CD4-positive, CD25-positive, alpha-beta regulatory T cell (primary cell): ENCODE results near the gene IGFBP4. TPM values are rescaled to one million over a fixed set of nuclear protein-coding genes. Genes with fewer than 3 reads are reported as not detected.
A peak's percentile ranks its signal among the peaks of the same experiment; 100 is the strongest.

ENCODE experiments used
- ATAC-seq, 2 donors: fragments of 150-1000 bp; cut with Tn5 transposase; one replicate each; pipeline ENCODE4 v1.10.0; 2021; ENCODE audit warnings: low read depth in 2 of 2, moderate number of reproducible peaks in 2 of 2, moderate library complexity in 1 of 2
- DNase-seq, 3 donors: peaks; one replicate each; pipeline versions ENCODE4 v3.0.0 to v3.0.0-alpha.2; 2012 to 2022; ENCODE audit warnings: mixed read lengths in 1 of 3
- H3K27ac ChIP-seq: one replicate; pipeline ENCODE4 v1.7.0; 2013; ENCODE audit warnings: mild to moderate bottlenecking, low read length; ENCODE audit not compliant: insufficient read depth, poor library complexity, severe bottlenecking
- H3K27me3 ChIP-seq: one replicate; pipeline ENCODE4 v1.7.0; 2013; ENCODE audit warnings: low read length; ENCODE audit not compliant: control insufficient read depth, insufficient read depth
- H3K36me3 ChIP-seq: one replicate; pipeline ENCODE4 v1.7.0; 2013; ENCODE audit warnings: mild to moderate bottlenecking, low read length, moderate library complexity; ENCODE audit not compliant: control insufficient read depth, insufficient read depth
- H3K4me1 ChIP-seq: 2 replicates; pipeline ENCODE4 v1.7.0; 2013; ENCODE audit warnings: mild to moderate bottlenecking, low read length; ENCODE audit not compliant: insufficient read depth, control insufficient read depth, poor library complexity, severe bottlenecking
- H3K4me3 ChIP-seq: one replicate; pipeline ENCODE4 v1.7.0; 2013; ENCODE audit warnings: low read depth, mild to moderate bottlenecking, low read length, moderate library complexity
- H3K9me3 ChIP-seq, 2 experiments: 1 replicate in 1 of 2; 2 replicates in 1 of 2; pipeline ENCODE4 v1.7.0; 2013; ENCODE audit warnings: low read length in 2 of 2, mild to moderate bottlenecking in 1 of 2, moderate library complexity in 1 of 2; ENCODE audit not compliant: control insufficient read depth in 2 of 2
- H3K27ac Mint-ChIP-seq, 3 donors: one replicate each; pipeline ENCODE4 v1.8.0; 2020 to 2022; ENCODE audit warnings: mild to moderate bottlenecking in 3 of 3, mixed read lengths in 3 of 3, moderate library complexity in 2 of 3
- H3K27me3 Mint-ChIP-seq: one replicate; pipeline ENCODE4 v1.8.0; 2022; ENCODE audit warnings: mild to moderate bottlenecking, mixed read lengths
- H3K36me3 Mint-ChIP-seq: one replicate; pipeline ENCODE4 v1.8.0; 2020; ENCODE audit warnings: mixed read lengths
- H3K4me1 Mint-ChIP-seq, 4 donors: one replicate each; pipeline ENCODE4 v1.8.0; 2020 to 2022; ENCODE audit warnings: mixed read lengths in 4 of 4, mild to moderate bottlenecking in 1 of 4
- H3K4me3 Mint-ChIP-seq, 4 donors: one replicate each; pipeline ENCODE4 v1.8.0; 2020 to 2022; ENCODE audit warnings: mild to moderate bottlenecking in 4 of 4, mixed read lengths in 4 of 4, moderate library complexity in 3 of 4
- H3K9me3 Mint-ChIP-seq, 7 donors: one replicate each; pipeline ENCODE4 v1.8.0; 2020 to 2022; ENCODE audit warnings: mixed read lengths in 7 of 7, mild to moderate bottlenecking in 3 of 7, moderate library complexity in 2 of 7
- polyA plus RNA-seq, 4 donors: library from polyadenylated mRNA; unstranded; fragments of 300-500 nt; fragmentation: Illumina TruSeq; gene quantifications; one replicate each; pipeline ENCODE4 v1.2.3, GENCODE V29; 2021
- total RNA-seq: library from RNA; stranded (reverse); gene quantifications from one replicate; pipeline ENCODE4 v1.2.3, GENCODE V29; 2022

The IGFBP4 gene
- total and polyA plus RNA-seq, 5 donors from 2014 or later, result 0.63 to 3.7 (median 1.2) TPM

- H3K9me3 Mint-ChIP-seq, result peaks cover 0 to 2% (median 0%) of the 10 kb centered on the region in 7 donors
- Histone ChIP-seq H3K4me1 (no peaks in the 10 kb centered on the region), H3K27ac (no peak overlapping the region), H3K9me3 (no peaks in the 10 kb centered on the region), H3K36me3 (no peaks in the 10 kb centered on the region), H3K27me3 (peaks cover 2% of the 10 kb centered on the region), H3K4me3 (no peak overlapping the region)
- H3K4me3 Mint-ChIP-seq, result no peak overlapping the region
- DNase-seq (no peak), ATAC-seq (no peak)
- H3K36me3 Mint-ChIP-seq, result no peaks in the 10 kb centered on the region
- H3K4me1 Mint-ChIP-seq, result peaks cover 0 to 2% (median 0%) of the 10 kb centered on the region in 4 donors
- H3K27ac Mint-ChIP-seq, result no peak overlapping the region
- peaks cover 15% of the 10 kb centered on the region for H3K27me3 Mint-ChIP-seq
Observed at GRCh38 chr17:40471846-40472732, 28.8 kb downstream of the IGFBP4 start.

DNA sequence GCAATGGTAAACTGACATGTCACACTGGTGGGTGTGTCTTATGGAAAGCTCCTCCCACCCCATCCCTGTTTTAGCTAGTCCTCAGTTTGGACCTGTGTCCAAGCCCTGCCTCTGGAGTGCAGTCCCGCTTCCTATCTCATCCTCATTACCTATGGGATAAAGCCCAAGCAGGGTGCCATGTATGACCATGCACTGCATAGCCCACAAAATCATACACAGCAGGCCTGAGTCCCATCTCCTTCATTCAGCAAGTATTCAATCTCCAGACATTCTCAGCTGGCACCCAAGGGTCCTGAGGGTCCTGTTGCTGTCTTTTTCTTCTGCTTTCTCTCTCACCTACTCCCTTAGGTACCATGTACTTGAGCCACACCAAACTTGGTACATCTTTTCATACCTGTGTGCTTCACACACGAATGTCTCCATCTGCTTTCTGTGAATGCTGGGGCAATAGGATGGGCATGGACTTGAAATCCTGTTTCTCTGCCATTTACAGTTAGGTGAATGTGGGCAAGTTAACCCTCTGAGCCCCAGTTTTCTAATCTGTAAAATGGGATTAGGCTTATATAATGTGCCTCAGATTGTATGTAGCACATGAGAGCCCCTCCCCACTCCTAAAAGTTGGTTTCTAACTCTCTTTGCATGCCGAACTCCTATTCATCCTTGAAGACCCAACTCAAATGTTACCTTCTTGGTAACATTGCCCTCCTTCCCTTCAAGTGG lies 29.6 kb downstream of the IGFBP4 start:
- ATAC-seq, result no peak
- H3K27ac Mint-ChIP-seq, result peak overlapping the region in 2 of 3 donors; percentile 44 to 74
- H3K27me3 Mint-ChIP-seq, result peaks cover 11% of the 10 kb centered on the region
- H3K9me3 Mint-ChIP-seq, result peaks cover 0 to 2% (median 0%) of the 10 kb centered on the region in 7 donors
- no peaks in the 10 kb centered on the region for H3K36me3 Mint-ChIP-seq
- Histone ChIP-seq H3K9me3 (no peaks in the 10 kb centered on the region), H3K36me3 (no peaks in the 10 kb centered on the region), H3K27me3 (peaks cover 2% of the 10 kb centered on the region), H3K27ac (no peak overlapping the region), H3K4me1 (no peaks in the 10 kb centered on the region), H3K4me3 (no peak overlapping the region)
- H3K4me1 Mint-ChIP-seq, result peaks cover 0 to 6% (median 0%) of the 10 kb centered on the region in 4 donors
- H3K4me3 Mint-ChIP-seq, result no peak overlapping the region
- DNase-seq, result no peak

GRCh38 chr17:40473573-40474365 lies 30.5 kb downstream of the IGFBP4 start:
- ATAC-seq (no peak), DNase-seq (no peak)
- no peaks in the 10 kb centered on the region for H3K9me3 ChIP-seq
- Mint-ChIP-seq H3K36me3 (no peaks in the 10 kb centered on the region), H3K4me1 (peaks cover 0 to 7% (median under 1%) of the 10 kb centered on the region in 4 donors), H3K4me3 (no peak overlapping the region), H3K27ac (peak overlapping the region in 1 of 3 donors; percentile 45), H3K9me3 (peaks cover 0 to 2% (median 0%) of the 10 kb centered on the region in 7 donors), H3K27me3 (peaks cover 7% of the 10 kb centered on the region)
- peaks cover 2% of the 10 kb centered on the region for H3K27me3 ChIP-seq
- no peak overlapping the region for H3K27ac ChIP-seq
- no peaks in the 10 kb centered on the region for H3K36me3 ChIP-seq
- no peak overlapping the region for H3K4me3 ChIP-seq
- peaks cover under 1% of the 10 kb centered on the region for H3K4me1 ChIP-seq

DNA sequence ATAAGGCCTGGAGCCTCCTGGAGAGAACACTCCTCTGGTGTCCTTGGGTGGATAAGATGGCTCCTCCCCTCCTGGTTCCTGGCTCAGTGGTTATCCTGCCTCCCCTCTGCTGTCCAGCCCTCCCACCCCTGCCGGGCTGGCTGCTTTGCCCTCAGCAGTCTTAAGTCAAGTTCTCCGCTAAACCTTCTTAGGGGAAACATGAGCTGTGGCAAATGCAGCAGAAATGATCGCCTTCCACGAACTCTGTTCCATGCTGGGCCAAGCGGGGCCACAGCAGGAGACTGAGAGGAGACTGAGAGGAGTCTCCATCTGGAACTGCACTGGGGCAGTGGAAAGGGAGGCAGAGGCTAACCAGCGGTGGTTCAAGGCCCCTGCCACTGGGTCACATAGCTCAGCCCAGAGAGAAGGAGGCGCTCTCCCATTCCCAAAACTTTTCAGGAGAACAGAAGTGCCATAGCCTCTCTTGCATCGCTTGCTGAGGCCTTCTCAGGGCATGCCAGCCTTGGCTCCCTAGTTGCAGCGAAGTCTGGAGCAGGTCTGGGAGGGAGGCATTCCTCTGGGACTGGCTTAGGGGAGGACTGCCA lies 31.3 kb downstream of the IGFBP4 start:
- Histone ChIP-seq H3K27me3 (peaks cover 2% of the 10 kb centered on the region), H3K9me3 (no peaks in the 10 kb centered on the region), H3K4me1 (peaks cover 8% of the 10 kb centered on the region), H3K27ac (no peak overlapping the region), H3K36me3 (no peaks in the 10 kb centered on the region), H3K4me3 (no peak overlapping the region)
- H3K27ac Mint-ChIP-seq, result no peak overlapping the region
- DNase-seq (no peak), ATAC-seq (no peak)
- peaks cover 6% of the 10 kb centered on the region for H3K27me3 Mint-ChIP-seq
- H3K9me3 Mint-ChIP-seq, result peaks cover 0 to 2% (median 0%) of the 10 kb centered on the region in 7 donors
- no peaks in the 10 kb centered on the region for H3K36me3 Mint-ChIP-seq
- H3K4me1 Mint-ChIP-seq, result peaks cover 0 to 15% (median 4%) of the 10 kb centered on the region in 4 donors
- no peak overlapping the region for H3K4me3 Mint-ChIP-seq

GRCh38 chr17:40475234-40475908 lies 32.1 kb downstream of the IGFBP4 start:
- Mint-ChIP-seq H3K27ac (no peak overlapping the region), H3K4me1 (peaks cover 0 to 23% (median 8%) of the 10 kb centered on the region in 4 donors), H3K36me3 (no peaks in the 10 kb centered on the region), H3K27me3 (peaks cover under 1% of the 10 kb centered on the region), H3K4me3 (no peak overlapping the region), H3K9me3 (peaks cover 0 to 2% (median 0%) of the 10 kb centered on the region in 7 donors)
- no peak for ATAC-seq
- Histone ChIP-seq H3K36me3 (no peaks in the 10 kb centered on the region), H3K4me1 (peaks cover 16% of the 10 kb centered on the region), H3K9me3 (no peaks in the 10 kb centered on the region), H3K4me3 (no peak overlapping the region), H3K27me3 (no peaks in the 10 kb centered on the region), H3K27ac (no peak overlapping the region)
- DNase-seq, result no peak

DNA sequence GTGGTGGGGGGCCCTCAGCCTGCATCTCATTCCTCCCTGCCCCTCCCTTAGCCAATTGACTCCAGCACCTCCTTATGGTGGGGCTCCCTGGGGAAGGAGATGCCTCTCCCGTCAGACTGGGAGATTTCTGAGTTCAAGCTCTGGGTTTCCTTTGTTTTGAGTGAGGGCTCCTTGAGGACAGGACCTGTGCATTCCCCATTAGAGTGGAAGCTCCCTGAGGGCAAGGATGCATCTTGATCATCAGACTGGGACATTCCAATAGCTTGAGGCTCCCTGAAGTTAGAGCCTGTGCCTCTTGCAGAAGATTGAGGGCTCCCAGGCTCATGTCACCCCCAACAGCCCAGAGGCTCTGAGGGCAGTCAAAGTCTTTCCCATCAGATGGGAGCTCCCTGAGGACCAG lies 34.5 kb downstream of the IGFBP4 start:
- DNase-seq (no peak), ATAC-seq (no peak)
- H3K36me3 ChIP-seq, result no peaks in the 10 kb centered on the region
- Mint-ChIP-seq H3K4me3 (no peak overlapping the region), H3K27ac (peak overlapping the region in 2 of 3 donors; percentile 23 to 76), H3K4me1 (peaks cover 5 to 46% (median 22%) of the 10 kb centered on the region in 4 donors), H3K36me3 (no peaks in the 10 kb centered on the region), H3K9me3 (no peaks in the 10 kb centered on the region), H3K27me3 (no peaks in the 10 kb centered on the region)
- H3K27ac ChIP-seq, result no peak overlapping the region
- no peak overlapping the region for H3K4me3 ChIP-seq
- H3K9me3 ChIP-seq, result no peaks in the 10 kb centered on the region
- peaks cover 30% of the 10 kb centered on the region for H3K4me1 ChIP-seq
- no peaks in the 10 kb centered on the region for H3K27me3 ChIP-seq

DNA sequence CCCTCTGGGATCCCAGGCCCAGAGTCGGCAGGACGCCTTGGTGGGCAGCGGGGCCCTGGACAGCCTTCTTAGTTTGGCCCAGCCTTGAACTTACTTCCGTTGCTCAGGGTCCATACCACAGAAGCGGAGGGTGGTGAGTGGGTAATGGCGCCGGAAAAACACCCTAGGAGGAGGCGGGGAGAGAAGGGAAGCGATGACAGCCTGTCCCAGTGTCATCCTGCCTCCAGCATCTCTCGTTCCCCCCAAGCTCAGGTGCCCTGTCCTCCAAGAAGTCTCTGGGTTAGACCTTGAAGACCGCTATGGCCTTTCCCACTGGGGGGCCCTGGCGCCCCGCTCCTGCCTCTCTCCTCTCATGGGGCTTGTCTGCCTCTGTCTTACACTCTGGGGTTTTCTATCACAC lies 35.2 kb downstream of the IGFBP4 start:
- Histone ChIP-seq H3K27me3 (no peaks in the 10 kb centered on the region), H3K4me1 (peaks cover 30% of the 10 kb centered on the region), H3K9me3 (no peaks in the 10 kb centered on the region), H3K4me3 (no peak overlapping the region), H3K27ac (no peak overlapping the region), H3K36me3 (no peaks in the 10 kb centered on the region)
- H3K4me1 Mint-ChIP-seq, result peaks cover 8 to 49% (median 22%) of the 10 kb centered on the region in 4 donors
- ATAC-seq (no peak), DNase-seq (no peak)
- no peaks in the 10 kb centered on the region for H3K9me3 Mint-ChIP-seq
- no peak overlapping the region for H3K4me3 Mint-ChIP-seq
- H3K27me3 Mint-ChIP-seq, result no peaks in the 10 kb centered on the region
- H3K36me3 Mint-ChIP-seq, result no peaks in the 10 kb centered on the region
- peak overlapping the region; percentile 87 to 99 (median 99) for H3K27ac Mint-ChIP-seq
